ENCODE measurements around the gene SREK1.

The SREK1 gene

GRCh38 chr5:66224773-66225553, 80.9 kb downstream of the SREK1 start:
- DNase-seq, result no peak

- no peak for DNase-seq
These were observed 86.5 kb downstream of the SREK1 start for GRCh38 chr5:66230551-66230950.

- no peak for DNase-seq
These were observed 87.4 kb downstream of the SREK1 start for GRCh38 chr5:66231508-66231907.

DNA sequence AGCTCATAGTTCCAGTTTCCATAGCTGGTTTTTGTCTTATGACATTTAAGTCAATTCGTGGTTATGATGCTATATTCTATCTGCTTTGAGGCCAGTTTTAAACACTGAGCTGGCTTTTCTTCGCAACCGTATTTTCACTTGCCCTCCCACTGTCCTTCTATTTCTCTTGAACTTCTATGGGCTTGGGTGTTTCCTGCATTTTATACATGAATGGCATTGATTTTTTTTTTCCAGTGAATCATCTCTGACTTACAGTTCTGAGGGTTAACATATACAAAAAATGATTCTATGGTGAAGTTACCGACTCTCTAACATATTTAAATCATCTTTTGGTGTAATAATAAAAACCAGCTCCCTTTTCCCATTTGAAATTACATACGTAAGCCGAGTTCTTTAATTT, 88.2 kb downstream of the SREK1 start:
- no peak for DNase-seq

- DNase-seq, result no peak
These were observed 88.8 kb downstream of the SREK1 start for GRCh38 chr5:66232706-66233445.

Data from 8988T (cell line).